Tibial artery (tissue), 4 donors: ENCODE data around the gene LTO1.

Source experiments
- DNase-seq, 2 donors: peaks; one replicate each; pipeline ENCODE4 v3.0.0-alpha.2; 2019
- H3K27ac ChIP-seq, 2 donors: fragments of 200-600 bp; sonication (generic) in 1 of 2; 1 replicate in 1 of 2; 2 replicates in 1 of 2; pipeline ENCODE4 v1.5.1; 2018 to 2019; ENCODE audit warnings: mild to moderate bottlenecking in 1 of 2
- H3K27me3 ChIP-seq, 2 donors: fragments of 200-600 bp; sonication (generic) in 1 of 2; one replicate each; pipeline versions ENCODE4 v1.5.1 to v1.6.0; 2016 to 2019
- H3K36me3 ChIP-seq, 3 donors: fragments of 200-600 bp; sonication (generic) in 2 of 3; one replicate each; pipeline ENCODE4 v1.5.1; 2016 to 2019; ENCODE audit warnings: mild to moderate bottlenecking in 2 of 3
- H3K4me1 ChIP-seq, 4 donors: fragments of 200-600 bp; sonication (generic) in 2 of 4; 1 replicate in 3 of 4; 2 replicates in 1 of 4; pipeline ENCODE4 v1.5.1; 2016 to 2019
- H3K4me3 ChIP-seq, 2 donors: fragments of 200-600 bp; sonication (generic) in 1 of 2; 1 replicate in 1 of 2; 2 replicates in 1 of 2; pipeline ENCODE4 v1.5.1; 2018 to 2019; ENCODE audit warnings: mild to moderate bottlenecking in 2 of 2
- H3K9me3 ChIP-seq, 3 donors: fragments of 200-600 bp; sonication (generic) in 1 of 3; one replicate each; pipeline ENCODE4 v1.5.1; 2016 to 2019
- intact Hi-C: fragments of 100-400 bp; cut with DNase I; formaldehyde crosslinking; loops from one replicate; pipeline ENCODE4 v1.15.0; 2023; ENCODE audit warnings: low total_unique reads
- TF ChIP-seq, protein P1 (sequence below), 2 experiments: fragments of 200-600 bp in 1 of 2; fragments of 450-650 bp in 1 of 2; IDR thresholded peaks; one replicate each; pipeline ENCODE4 v1.5.1; 2017 to 2019; ENCODE audit warnings: antibody characterized with exemption in 2 of 2, mild to moderate bottlenecking in 1 of 2, moderate library complexity in 1 of 2

The LTO1 gene

DNA sequence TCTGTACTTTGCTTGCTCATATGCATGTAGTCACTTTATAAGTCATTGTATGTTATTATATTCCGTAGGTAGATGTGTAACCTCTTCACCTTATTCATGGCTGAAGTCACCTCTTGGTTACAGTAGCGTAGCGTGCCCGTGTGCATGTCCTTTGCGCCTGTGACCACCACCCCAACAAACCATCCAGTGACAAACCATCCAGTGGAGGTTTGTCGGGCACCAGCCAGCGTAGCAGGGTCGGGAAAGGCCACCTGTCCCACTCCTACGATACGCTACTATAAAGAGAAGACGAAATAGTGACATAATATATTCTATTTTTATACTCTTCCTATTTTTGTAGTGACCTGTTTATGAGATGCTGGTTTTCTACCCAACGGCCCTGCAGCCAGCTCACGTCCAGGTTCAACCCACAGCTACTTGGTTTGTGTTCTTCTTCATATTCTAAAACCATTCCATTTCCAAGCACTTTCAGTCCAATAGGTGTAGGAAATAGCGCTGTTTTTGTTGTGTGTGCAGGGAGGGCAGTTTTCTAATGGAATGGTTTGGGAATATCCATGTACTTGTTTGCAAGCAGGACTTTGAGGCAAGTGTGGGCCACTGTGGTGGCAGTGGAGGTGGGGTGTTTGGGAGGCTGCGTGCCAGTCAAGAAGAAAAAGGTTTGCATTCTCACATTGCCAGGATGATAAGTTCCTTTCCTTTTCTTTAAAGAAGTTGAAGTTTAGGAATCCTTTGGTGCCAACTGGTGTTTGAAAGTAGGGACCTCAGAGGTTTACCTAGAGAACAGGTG, 23.1 kb downstream of the LTO1 start:
- Histone ChIP-seq H3K36me3 (peaks cover 27 to 67% (median 63%) of the 10 kb centered on the region in 3 donors), H3K4me3 (no peak overlapping the region), H3K4me1 (peaks cover 0 to 7% (median 0%) of the 10 kb centered on the region in 4 donors), H3K9me3 (no peaks in the 10 kb centered on the region), H3K27me3 (no peaks in the 10 kb centered on the region), H3K27ac (no peak overlapping the region)
- TF ChIP-seq, protein P1, sequence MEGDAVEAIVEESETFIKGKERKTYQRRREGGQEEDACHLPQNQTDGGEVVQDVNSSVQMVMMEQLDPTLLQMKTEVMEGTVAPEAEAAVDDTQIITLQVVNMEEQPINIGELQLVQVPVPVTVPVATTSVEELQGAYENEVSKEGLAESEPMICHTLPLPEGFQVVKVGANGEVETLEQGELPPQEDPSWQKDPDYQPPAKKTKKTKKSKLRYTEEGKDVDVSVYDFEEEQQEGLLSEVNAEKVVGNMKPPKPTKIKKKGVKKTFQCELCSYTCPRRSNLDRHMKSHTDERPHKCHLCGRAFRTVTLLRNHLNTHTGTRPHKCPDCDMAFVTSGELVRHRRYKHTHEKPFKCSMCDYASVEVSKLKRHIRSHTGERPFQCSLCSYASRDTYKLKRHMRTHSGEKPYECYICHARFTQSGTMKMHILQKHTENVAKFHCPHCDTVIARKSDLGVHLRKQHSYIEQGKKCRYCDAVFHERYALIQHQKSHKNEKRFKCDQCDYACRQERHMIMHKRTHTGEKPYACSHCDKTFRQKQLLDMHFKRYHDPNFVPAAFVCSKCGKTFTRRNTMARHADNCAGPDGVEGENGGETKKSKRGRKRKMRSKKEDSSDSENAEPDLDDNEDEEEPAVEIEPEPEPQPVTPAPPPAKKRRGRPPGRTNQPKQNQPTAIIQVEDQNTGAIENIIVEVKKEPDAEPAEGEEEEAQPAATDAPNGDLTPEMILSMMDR (IDR thresholded peaks at IDR 0.05) = no peak
- intact Hi-C loops = no loop called here
- DNase-seq = peak in 1 of 2 donors; percentile 23

DNA sequence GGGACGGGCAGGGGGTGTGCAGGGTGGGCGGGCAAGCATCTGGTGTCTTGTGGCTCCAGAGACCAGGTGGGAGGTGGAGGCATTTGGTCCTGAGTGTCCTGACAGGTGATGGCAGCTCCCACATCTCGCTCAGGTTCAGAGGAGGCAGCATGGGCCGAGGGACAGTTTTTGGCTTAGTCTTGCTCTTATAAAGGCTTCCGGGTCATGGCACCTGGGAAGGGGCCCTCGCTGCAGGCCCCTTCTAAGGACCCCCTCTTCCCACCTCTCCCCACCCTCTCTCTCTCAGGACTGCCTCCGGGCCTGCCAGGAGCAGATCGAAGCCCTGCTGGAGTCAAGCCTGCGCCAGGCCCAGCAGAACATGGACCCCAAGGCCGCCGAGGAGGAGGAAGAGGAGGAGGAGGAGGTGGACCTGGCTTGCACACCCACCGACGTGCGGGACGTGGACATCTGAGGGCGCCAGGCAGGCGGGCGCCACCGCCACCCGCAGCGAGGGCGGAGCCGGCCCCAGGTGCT, 24.3 kb downstream of the LTO1 start:
- Histone ChIP-seq H3K4me1 (peaks cover 0 to 14% (median 0%) of the 10 kb centered on the region in 4 donors), H3K4me3 (no peak overlapping the region), H3K36me3 (peaks cover 27 to 77% (median 63%) of the 10 kb centered on the region in 3 donors), H3K27me3 (no peaks in the 10 kb centered on the region), H3K9me3 (no peaks in the 10 kb centered on the region), H3K27ac (no peak overlapping the region)
- intact Hi-C loops = no loop called here
- no peak for DNase-seq
- TF ChIP-seq, protein P1 (IDR thresholded peaks at IDR 0.05) = no peak

DNA sequence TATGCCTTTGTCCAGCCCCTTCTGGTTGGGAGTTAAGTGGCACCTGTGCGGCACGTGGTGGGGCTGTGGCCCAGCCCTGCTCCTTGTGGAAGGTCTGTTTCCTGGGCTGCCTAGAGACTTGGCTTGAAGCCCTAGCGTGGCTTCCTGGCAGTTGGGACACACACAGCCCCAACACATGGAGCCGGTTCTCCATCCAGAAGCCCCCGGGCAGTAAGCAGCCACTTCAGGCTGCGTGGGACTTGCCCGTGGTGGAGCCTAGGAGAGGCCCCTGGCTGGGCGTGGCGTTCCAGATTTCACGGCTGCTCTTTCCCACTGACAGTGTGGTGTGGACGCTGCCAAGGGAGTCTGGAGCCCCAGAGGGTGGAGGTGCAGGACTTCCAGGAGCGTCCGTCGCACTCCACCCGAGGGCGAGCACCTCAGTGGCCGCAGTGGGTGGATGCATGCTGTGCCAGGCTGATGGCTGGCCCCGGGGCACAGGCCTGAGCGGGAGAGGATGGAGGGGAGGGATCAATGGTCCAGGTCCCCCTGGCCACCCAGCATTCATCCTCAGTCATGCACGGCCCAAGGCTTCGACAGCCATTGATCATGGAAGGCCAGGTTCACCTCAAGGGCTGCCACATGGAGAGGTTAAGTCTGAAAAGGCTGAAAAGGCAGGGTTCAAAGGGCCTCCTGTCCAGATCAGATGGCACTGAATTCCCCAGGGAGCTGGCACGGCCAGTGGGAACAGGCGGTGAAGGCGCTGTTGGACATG, 24.9 kb downstream of the LTO1 start:
- no peak overlapping the region for H3K4me3 ChIP-seq
- intact Hi-C loops = no loop called here
- peaks cover 27 to 83% (median 68%) of the 10 kb centered on the region in 3 donors for H3K36me3 ChIP-seq
- TF ChIP-seq, protein P1 (IDR thresholded peaks at IDR 0.05) = no peak
- no peak overlapping the region for H3K27ac ChIP-seq
- DNase-seq = no peak
- H3K4me1 ChIP-seq = peaks cover 0 to 16% (median 2%) of the 10 kb centered on the region in 4 donors
- H3K27me3 ChIP-seq = no peaks in the 10 kb centered on the region
- H3K9me3 ChIP-seq = no peaks in the 10 kb centered on the region

DNA sequence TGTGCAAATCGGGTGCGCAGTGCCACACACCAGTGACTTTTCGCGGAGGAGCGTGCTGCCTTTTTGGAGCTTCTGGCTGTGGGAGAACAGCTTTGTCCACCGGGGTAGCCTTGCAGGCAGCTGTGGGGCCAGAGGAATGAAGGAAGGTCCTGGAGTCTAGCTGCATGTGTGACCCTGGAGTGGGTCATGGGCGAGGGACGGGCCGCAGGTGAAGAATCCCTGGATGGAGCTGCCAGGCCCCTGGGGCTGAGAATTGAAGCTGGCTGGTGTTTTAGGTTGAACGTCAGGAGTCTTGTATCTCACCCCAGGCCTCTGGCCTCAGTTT, 25.6 kb downstream of the LTO1 start:
- Histone ChIP-seq H3K9me3 (no peaks in the 10 kb centered on the region), H3K27ac (no peak overlapping the region), H3K27me3 (no peaks in the 10 kb centered on the region), H3K36me3 (peaks cover 27 to 90% (median 71%) of the 10 kb centered on the region in 3 donors), H3K4me3 (no peak overlapping the region), H3K4me1 (peaks cover 0 to 24% (median 8%) of the 10 kb centered on the region in 4 donors)
- TF ChIP-seq, protein P1 (IDR thresholded peaks at IDR 0.05) = no peak
- DNase-seq = no peak
- intact Hi-C loops = loop anchor here (10.0 kb wide), 2 partner anchors 805 to 845 kb away; partner anchors contain the start of gene CPT1A

DNA sequence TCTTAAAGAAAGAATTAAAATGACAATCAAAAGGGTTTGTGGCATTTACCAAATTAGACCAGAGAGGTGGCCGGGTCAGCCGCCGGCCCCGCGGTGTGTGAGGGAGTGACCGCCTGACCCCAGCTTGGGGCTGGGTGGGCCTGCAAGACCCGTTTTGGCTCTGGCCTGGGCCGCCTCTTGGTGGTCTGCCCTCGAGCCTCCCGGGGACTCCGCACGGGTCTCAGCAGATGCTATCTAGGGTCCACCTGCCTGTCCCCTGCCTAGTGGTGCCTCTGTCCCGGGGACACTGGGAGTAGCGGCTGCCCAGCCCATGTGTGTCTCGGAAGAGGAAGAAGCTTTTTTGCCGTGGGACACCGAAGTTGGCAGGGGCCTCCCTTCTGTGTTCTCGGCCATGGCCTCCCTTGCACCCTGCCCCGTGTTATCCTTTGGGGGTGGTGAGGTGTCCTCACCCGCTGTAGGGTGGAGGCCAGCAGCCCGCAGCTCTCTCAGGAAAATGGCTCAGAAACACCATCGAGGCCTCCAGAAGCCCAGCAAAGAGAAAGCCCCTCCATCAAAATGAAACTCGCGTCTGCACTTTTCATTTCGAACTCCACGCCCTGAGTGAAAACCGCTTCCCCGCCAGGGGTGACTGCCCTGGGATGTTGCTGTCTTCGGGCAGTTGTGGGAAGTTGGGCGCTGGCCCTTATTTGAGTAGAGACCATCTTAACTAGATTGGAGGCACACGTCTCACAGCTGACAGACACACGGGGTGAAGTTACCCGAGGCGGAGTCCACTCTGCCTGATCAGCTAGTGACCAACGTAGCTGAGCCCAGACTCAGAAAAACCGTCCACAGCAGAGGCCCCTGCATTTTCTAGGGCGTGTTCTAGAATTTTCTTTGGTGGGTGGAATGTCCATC, 26.2 kb downstream of the LTO1 start:
- Histone ChIP-seq H3K27me3 (no peaks in the 10 kb centered on the region), H3K36me3 (peaks cover 27 to 84% (median 65%) of the 10 kb centered on the region in 3 donors), H3K9me3 (no peaks in the 10 kb centered on the region), H3K4me1 (peaks cover 0 to 30% (median 14%) of the 10 kb centered on the region in 4 donors), H3K4me3 (no peak overlapping the region), H3K27ac (no peak overlapping the region)
- DNase-seq = peak in 1 of 2 donors; percentile 64
- intact Hi-C loops = loop anchor here (10.0 kb wide), 2 partner anchors 804 to 844 kb away; partner anchors contain the start of gene CPT1A
- TF ChIP-seq, protein P1 (IDR thresholded peaks at IDR 0.05) = no peak
